Panc1 (cell line): ENCODE results near the gene KIF21B. TPM values are rescaled to one million over a fixed set of nuclear protein-coding genes. Genes with fewer than 3 reads are reported as not detected.

Source experiments
- ATAC-seq: fragments of 200-7000 bp; cut with Tn5 transposase; 2 replicates; pipeline ENCODE4 v1.9.1; 2020; ENCODE audit warnings: mild to moderate bottlenecking, moderate library complexity
- BruUV-seq: library from RNA; stranded (reverse); fragments of 400-500 nt; replicated peaks from 2 replicates; lab custom pipeline; 2021; lab: Mats Ljungman, UMichigan
- CTCF ChIA-PET: fragments of 300-600 bp; sonication (Branson Sonifier 250); formaldehyde crosslinking; loops from one replicate; lab custom pipeline; 2022; ENCODE audit warnings: antibody characterized with exemption; lab: Charles Lee
- POLR2A ChIA-PET: fragments of 300-600 bp; sonication (Branson Sonifier 250); formaldehyde crosslinking; loops from one replicate; lab custom pipeline; 2022; ENCODE audit warnings: antibody characterized with exemption; lab: Charles Lee
- DNase-seq: peaks from one replicate; pipeline ENCODE4 v3.0.0-alpha.2; 2010; ENCODE audit warnings: low read depth, low spot score
- H3K27ac ChIP-seq: 2 replicates; pipeline ENCODE4 v1.5.1; 2011; ENCODE audit warnings: mild to moderate bottlenecking, low read length, inconsistent platforms
- H3K27me3 ChIP-seq: fragments of 200-500 bp; sonication (Bioruptor generic); 2 replicates; pipeline ENCODE4 v1.6.0; 2014; ENCODE audit warnings: low read length, inconsistent platforms; ENCODE audit not compliant: control insufficient read depth, insufficient read depth
- H3K36me3 ChIP-seq: fragments of 200-500 bp; sonication (Bioruptor generic); 2 replicates; pipeline ENCODE4 v1.5.1; 2014; ENCODE audit warnings: inconsistent platforms, mild to moderate bottlenecking, low read length, moderate library complexity; ENCODE audit not compliant: control insufficient read depth, insufficient read depth
- H3K4me1 ChIP-seq: 2 replicates; pipeline ENCODE4 v1.5.1; 2011; ENCODE audit warnings: inconsistent platforms, mild to moderate bottlenecking, low read length, moderate library complexity; ENCODE audit not compliant: control insufficient read depth, insufficient read depth
- H3K4me3 ChIP-seq, 2 experiments: 2 replicates each; pipeline ENCODE4 v1.5.1; 2011 to 2012; ENCODE audit warnings: low read depth in 2 of 2, low read length in 2 of 2, mild to moderate bottlenecking in 2 of 2, inconsistent platforms in 1 of 2, moderate library complexity in 1 of 2
- H3K9me3 ChIP-seq: fragments of 200-500 bp; sonication (Bioruptor generic); 2 replicates; pipeline ENCODE4 v1.5.1; 2014; ENCODE audit warnings: low read depth, mild to moderate bottlenecking, inconsistent platforms, low read length, moderate library complexity; ENCODE audit not compliant: control insufficient read depth, insufficient read depth
- CTCF ChIP-seq: fragments of 450-650 bp; IDR thresholded peaks from 2 replicates; pipeline ENCODE4 v1.5.1; 2017; ENCODE audit warnings: mild to moderate bottlenecking
- POLR2AphosphoS5 ChIP-seq: IDR thresholded peaks from 2 replicates; pipeline ENCODE4 v1.6.1; 2012; ENCODE audit warnings: mild to moderate bottlenecking, low read depth, low read length, moderate library complexity
- REST ChIP-seq, 2 experiments: IDR thresholded peaks; 2 replicates each; pipeline ENCODE4 v1.6.1; 2011 to 2012; ENCODE audit warnings: low read depth in 2 of 2, control low read depth in 1 of 2, low read length in 1 of 2, mild to moderate bottlenecking in 1 of 2, moderate library complexity in 1 of 2; ENCODE audit not compliant: insufficient read depth in 1 of 2
- SIN3A ChIP-seq: IDR thresholded peaks from 2 replicates; pipeline ENCODE4 v1.6.1; 2012; ENCODE audit warnings: low read depth, mild to moderate bottlenecking, low read length, moderate library complexity, borderline replicate concordance; ENCODE audit not compliant: insufficient read depth
- TCF7L2 ChIP-seq: IDR thresholded peaks from 2 replicates; pipeline ENCODE4 v1.6.1; 2011; ENCODE audit warnings: mild to moderate bottlenecking, low read depth, low read length, inconsistent platforms
- in situ Hi-C: cut with HindIII; loops from 2 replicates; pipeline ENCODE4 v1.10.0; 2016; ENCODE audit warnings: low sequenced_read_pairs, low pct_unique_long_range_greater_than_20kb
- intact Hi-C: fragments of 100-400 bp; cut with micrococcal nuclease; formaldehyde crosslinking; loops from one replicate; pipeline ENCODE4 v1.10.0; 2022; ENCODE audit not compliant: unreplicated experiment
- total RNA-seq: library from RNA; stranded (reverse); gene quantifications from one replicate; pipeline ENCODE4 v1.2.1, GENCODE V29; 2021; ENCODE audit not compliant: unreplicated experiment

Gene KIF21B
- total RNA-seq, 1 experiment from 2014 or later, result 0.46 TPM

- no peaks in the 10 kb centered on the region for H3K9me3 ChIP-seq
- no peak overlapping the region for H3K4me3 ChIP-seq
- H3K36me3 ChIP-seq, result no peaks in the 10 kb centered on the region
- no peaks in the 10 kb centered on the region for H3K4me1 ChIP-seq
- no peaks in the 10 kb centered on the region; the same call in 1 of the 2 replicates for H3K27me3 ChIP-seq
- ChIA-PET POLR2A (no interaction called here), CTCF (no interaction called here)
- intact Hi-C loops, result loop anchor here (2.0 kb wide), 1 partner anchor 73 kb away; no protein-coding TSS in a partner anchor
- no peak for TF ChIP-seq POLR2AphosphoS5
- no peak for TF ChIP-seq REST (IDR thresholded peaks at IDR 0.05; ENCODE audit: insufficient read depth in 1 of 2, low read depth in 2 of 2, low read length in 1 of 2)
- no peak for TF ChIP-seq TCF7L2
- no peak; the same call in 1 of the 2 replicates for TF ChIP-seq CTCF
- TF ChIP-seq SIN3A, result no peak
- in situ Hi-C loops, result no loop called here
- H3K27ac ChIP-seq, result no peak overlapping the region
- DNase-seq (no peak), ATAC-seq (peak; percentile 19; the same call in 1 of the 2 replicates)
- BruUV-seq, result no TSS peak
These were observed 53.6 kb downstream of the KIF21B start for GRCh38 chr1:200969726-200970561.

GRCh38 chr1:200968469-200969410, 54.8 kb downstream of the KIF21B start:
- H3K36me3 ChIP-seq, result no peaks in the 10 kb centered on the region
- ATAC-seq, result no peak
- TF ChIP-seq CTCF (no peak), POLR2AphosphoS5 (no peak), SIN3A (no peak), REST (IDR thresholded peaks at IDR 0.05; ENCODE audit: insufficient read depth in 1 of 2, low read depth in 2 of 2, low read length in 1 of 2) (no peak)
- CTCF ChIA-PET, result no interaction called here
- H3K27me3 ChIP-seq, result no peaks in the 10 kb centered on the region; the same call in 1 of the 2 replicates
- no peak overlapping the region for H3K4me3 ChIP-seq
- intact Hi-C loops, result no loop called here
- no TSS peak for BruUV-seq
- POLR2A ChIA-PET, result no interaction called here
- in situ Hi-C loops, result no loop called here
- DNase-seq, result no peak
- H3K27ac ChIP-seq, result no peak overlapping the region
- H3K4me1 ChIP-seq, result no peaks in the 10 kb centered on the region
- H3K9me3 ChIP-seq, result no peaks in the 10 kb centered on the region
